PFSK-1 (cell line): ENCODE data around the gene GLIPR1.

Experiments used
- FOXP2 ChIP-seq: optimal IDR thresholded peaks from 2 replicates; pipeline ENCODE3; 2011; ENCODE audit warnings: borderline replicate concordance, control low read depth, inconsistent platforms; ENCODE audit not compliant: insufficient read depth; ENCODE audit errors: extremely low read length, extremely low read depth
- POLR2AphosphoS5 ChIP-seq: IDR thresholded peaks from 2 replicates; pipeline ENCODE4 v1.6.1; 2012; ENCODE audit warnings: low read depth, mild to moderate bottlenecking, control low read depth, low read length, moderate library complexity
- SIN3A ChIP-seq: IDR thresholded peaks from 2 replicates; pipeline ENCODE4 v1.6.1; 2012; ENCODE audit warnings: mild to moderate bottlenecking, low read length, moderate library complexity, borderline replicate concordance; ENCODE audit not compliant: insufficient read depth
- TAF1 ChIP-seq: IDR thresholded peaks from 2 replicates; pipeline ENCODE4 v1.6.1; 2012; ENCODE audit warnings: low read length, control low read depth, borderline replicate concordance; ENCODE audit not compliant: insufficient read depth
- TF ChIP-seq, protein P1 (sequence below), 2 experiments: IDR thresholded peaks; 2 replicates each; pipeline versions ENCODE4 v1.6.1 to v1.8.0; 2011 to 2012; ENCODE audit warnings: low read depth in 2 of 2, low read length in 2 of 2, control low read depth in 1 of 2, inconsistent platforms in 1 of 2, mild to moderate bottlenecking in 1 of 2, moderate library complexity in 1 of 2; ENCODE audit not compliant: insufficient read depth in 1 of 2

The GLIPR1 gene

DNA sequence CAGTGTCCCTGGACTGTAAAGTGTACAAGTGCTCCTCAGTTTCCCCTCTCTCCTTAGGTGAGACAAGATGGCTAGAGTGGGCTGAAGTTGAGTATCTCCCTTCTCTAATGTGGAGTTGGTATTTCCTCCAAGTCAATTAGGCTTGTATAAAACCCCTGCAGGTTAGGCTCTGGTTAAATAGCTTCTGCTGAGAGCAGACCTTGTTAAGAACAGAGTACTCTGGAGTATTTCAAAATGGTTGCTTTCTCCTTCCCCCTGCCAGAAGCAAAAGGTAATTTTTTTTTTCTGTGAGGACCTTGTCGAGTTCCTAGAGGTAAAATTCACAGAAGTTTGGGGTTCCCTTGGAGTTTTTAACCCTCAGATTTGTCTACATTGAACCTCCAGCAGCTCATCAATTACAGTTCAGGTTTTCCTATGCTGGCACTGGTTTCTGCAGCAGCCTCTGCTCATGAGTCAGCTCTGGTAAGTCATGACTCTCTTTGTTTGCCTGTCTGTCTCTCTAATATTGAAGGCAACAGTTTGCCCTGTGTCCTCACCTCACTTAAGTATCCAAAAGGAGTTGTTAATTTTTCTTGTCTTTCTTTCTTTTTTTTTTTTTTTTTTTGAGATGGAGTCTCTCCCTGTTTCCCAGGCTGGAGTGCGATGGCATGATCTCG, 27.8 kb upstream of the GLIPR1 start:
- TF ChIP-seq, protein P1, sequence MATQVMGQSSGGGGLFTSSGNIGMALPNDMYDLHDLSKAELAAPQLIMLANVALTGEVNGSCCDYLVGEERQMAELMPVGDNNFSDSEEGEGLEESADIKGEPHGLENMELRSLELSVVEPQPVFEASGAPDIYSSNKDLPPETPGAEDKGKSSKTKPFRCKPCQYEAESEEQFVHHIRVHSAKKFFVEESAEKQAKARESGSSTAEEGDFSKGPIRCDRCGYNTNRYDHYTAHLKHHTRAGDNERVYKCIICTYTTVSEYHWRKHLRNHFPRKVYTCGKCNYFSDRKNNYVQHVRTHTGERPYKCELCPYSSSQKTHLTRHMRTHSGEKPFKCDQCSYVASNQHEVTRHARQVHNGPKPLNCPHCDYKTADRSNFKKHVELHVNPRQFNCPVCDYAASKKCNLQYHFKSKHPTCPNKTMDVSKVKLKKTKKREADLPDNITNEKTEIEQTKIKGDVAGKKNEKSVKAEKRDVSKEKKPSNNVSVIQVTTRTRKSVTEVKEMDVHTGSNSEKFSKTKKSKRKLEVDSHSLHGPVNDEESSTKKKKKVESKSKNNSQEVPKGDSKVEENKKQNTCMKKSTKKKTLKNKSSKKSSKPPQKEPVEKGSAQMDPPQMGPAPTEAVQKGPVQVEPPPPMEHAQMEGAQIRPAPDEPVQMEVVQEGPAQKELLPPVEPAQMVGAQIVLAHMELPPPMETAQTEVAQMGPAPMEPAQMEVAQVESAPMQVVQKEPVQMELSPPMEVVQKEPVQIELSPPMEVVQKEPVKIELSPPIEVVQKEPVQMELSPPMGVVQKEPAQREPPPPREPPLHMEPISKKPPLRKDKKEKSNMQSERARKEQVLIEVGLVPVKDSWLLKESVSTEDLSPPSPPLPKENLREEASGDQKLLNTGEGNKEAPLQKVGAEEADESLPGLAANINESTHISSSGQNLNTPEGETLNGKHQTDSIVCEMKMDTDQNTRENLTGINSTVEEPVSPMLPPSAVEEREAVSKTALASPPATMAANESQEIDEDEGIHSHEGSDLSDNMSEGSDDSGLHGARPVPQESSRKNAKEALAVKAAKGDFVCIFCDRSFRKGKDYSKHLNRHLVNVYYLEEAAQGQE (IDR thresholded peaks at IDR 0.05; ENCODE audit: insufficient read depth in 1 of 2, low read depth in 2 of 2, low read length in 2 of 2), result no peak
- TF ChIP-seq TAF1, result no peak
- no peak for TF ChIP-seq POLR2AphosphoS5
- no peak for TF ChIP-seq SIN3A
- no peak for TF ChIP-seq FOXP2

DNA sequence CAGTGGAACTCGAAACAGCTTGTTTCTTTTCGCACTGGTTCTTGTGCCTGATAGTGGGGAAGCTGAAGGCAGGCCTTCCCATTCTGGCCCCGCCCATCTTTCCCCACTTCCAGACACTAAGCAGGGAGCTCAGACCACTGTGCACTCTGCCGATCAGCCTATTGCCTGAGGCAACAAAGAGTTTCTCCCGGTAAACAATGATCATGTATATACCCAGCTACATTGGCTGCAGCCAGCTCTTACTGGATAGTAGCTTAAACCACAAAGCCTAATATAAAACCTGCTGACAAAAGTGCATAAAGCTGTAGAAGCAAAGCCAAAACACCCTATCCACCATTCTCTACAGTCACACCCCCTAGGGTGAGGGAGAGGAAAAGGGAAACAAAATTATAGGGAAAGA, 24.7 kb upstream of the GLIPR1 start:
- TF ChIP-seq POLR2AphosphoS5 (no peak), TAF1 (no peak), SIN3A (no peak), FOXP2 (no peak)
- TF ChIP-seq, protein P1 (IDR thresholded peaks at IDR 0.05; ENCODE audit: insufficient read depth in 1 of 2, low read depth in 2 of 2, low read length in 2 of 2), result no peak

DNA sequence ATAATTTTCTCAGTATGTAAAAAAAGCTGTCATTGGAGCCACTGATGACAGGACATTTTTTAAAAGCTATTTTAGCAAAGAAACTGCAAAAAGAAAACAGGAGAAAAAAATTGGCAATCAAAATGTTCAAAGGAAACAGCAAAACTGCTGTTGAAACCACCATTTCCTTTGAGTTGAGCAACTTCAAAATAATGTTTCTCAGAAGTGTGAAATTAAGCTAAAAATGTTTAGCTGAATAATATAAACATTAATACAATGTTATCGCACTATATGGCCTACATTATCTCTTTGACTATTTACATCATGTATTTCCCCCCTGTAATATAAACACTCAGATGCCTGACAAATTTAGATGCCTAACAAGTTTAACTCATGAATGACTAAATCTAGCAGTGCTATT, 23.4 kb upstream of the GLIPR1 start:
- TF ChIP-seq FOXP2 (no peak), TAF1 (no peak), POLR2AphosphoS5 (no peak), SIN3A (no peak)
- TF ChIP-seq, protein P1 (IDR thresholded peaks at IDR 0.05; ENCODE audit: insufficient read depth in 1 of 2, low read depth in 2 of 2, low read length in 2 of 2), result no peak

DNA sequence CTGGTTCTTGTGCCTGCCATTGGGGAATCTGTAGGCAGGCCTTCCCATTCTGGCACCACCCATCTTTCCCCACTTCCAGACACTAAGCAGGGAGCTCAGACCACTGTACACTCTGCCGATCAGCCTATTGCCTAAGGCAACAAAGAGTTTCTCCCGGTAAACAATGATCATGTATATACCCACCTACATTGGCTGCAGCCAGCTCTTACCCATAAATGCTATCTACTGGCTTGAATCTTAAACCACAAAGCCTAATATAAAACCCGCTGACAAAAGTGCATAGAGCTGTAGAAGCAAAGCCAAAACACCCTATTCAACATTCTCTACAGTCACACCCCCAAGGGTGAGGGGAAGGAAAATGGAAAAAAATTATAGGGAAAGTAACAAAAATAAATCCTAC, 20.8 kb upstream of the GLIPR1 start:
- no peak for TF ChIP-seq POLR2AphosphoS5
- TF ChIP-seq, protein P1 (IDR thresholded peaks at IDR 0.05; ENCODE audit: insufficient read depth in 1 of 2, low read depth in 2 of 2, low read length in 2 of 2), result no peak
- no peak for TF ChIP-seq TAF1
- no peak for TF ChIP-seq FOXP2
- TF ChIP-seq SIN3A, result no peak

DNA sequence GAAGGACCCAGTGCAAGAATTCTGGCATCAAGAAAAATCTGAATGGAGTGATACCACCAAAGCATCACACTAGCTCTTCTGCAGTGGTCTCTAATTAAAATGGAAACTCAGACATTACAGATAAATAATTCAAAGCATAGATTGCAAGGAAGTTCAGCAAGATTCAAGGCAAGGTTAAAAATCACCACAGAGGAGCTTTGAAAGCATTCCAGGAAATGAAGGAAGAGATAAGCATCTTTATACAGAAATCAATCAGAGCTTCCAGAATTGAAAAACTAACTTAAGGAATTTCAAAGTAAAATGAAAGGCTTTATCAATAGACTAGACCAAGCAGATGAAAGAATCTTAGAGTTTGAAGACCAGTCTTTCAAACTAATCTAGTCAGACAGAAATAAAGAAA, 20.4 kb upstream of the GLIPR1 start:
- TF ChIP-seq, protein P1 (IDR thresholded peaks at IDR 0.05; ENCODE audit: insufficient read depth in 1 of 2, low read depth in 2 of 2, low read length in 2 of 2), result no peak
- no peak for TF ChIP-seq TAF1
- no peak for TF ChIP-seq FOXP2
- no peak for TF ChIP-seq POLR2AphosphoS5
- no peak for TF ChIP-seq SIN3A
